ENCODE measurements around the gene CELA3B.
"Not testable (repeated sequence)": the region's sequence is repeated elsewhere in the genome, so short reads cannot be mapped to it uniquely, and the experiment has no call there.

Gene CELA3B

GRCh38 chr1:21938732-21939538, 37.9 kb upstream of the CELA3B start:
- no peak overlapping the region for H3K4me3 ChIP-seq (ENCODE audit: low read length)
- TF ChIP-seq CTCF (IDR thresholded peaks at IDR 0.05; ENCODE audit: insufficient read depth, low read depth, low read length, missing control alignments) = no peak
- peak; percentile 27 for DNase-seq (ENCODE audit: low read depth)

GRCh38 chr1:21939650-21940374, 37.0 kb upstream of the CELA3B start:
- peak; percentile 65 for TF ChIP-seq CTCF (IDR thresholded peaks at IDR 0.05; ENCODE audit: insufficient read depth, low read depth, low read length, missing control alignments)
- no peak overlapping the region for H3K4me3 ChIP-seq (ENCODE audit: low read length)
- peak; percentile 99 for DNase-seq (ENCODE audit: low read depth)

GRCh38 chr1:21940492-21940891, 36.3 kb upstream of the CELA3B start:
- DNase-seq (ENCODE audit: low read depth) = no peak
- no peak overlapping the region for H3K4me3 ChIP-seq (ENCODE audit: low read length)
- TF ChIP-seq CTCF (IDR thresholded peaks at IDR 0.05; ENCODE audit: insufficient read depth, low read depth, low read length, missing control alignments) = no peak

GRCh38 chr1:21941370-21941769, 35.5 kb upstream of the CELA3B start:
- no peak for TF ChIP-seq CTCF (IDR thresholded peaks at IDR 0.05; ENCODE audit: insufficient read depth, low read depth, low read length, missing control alignments)
- no peak for DNase-seq (ENCODE audit: low read depth)

GRCh38 chr1:21942464-21942863, 34.4 kb upstream of the CELA3B start:
- H3K4me3 ChIP-seq (ENCODE audit: low read length) = no peak overlapping the region
- DNase-seq (ENCODE audit: low read depth) = no peak
- no peak for TF ChIP-seq CTCF (IDR thresholded peaks at IDR 0.05; ENCODE audit: insufficient read depth, low read depth, low read length, missing control alignments)

More at GRCh38 chr1:21941370-21941769, 35.5 kb upstream of the CELA3B start:
- no peak overlapping the region for H3K4me3 ChIP-seq (ENCODE audit: low read length)

GRCh38 chr1:21942959-21943640, 33.7 kb upstream of the CELA3B start:
- DNase-seq (ENCODE audit: low read depth) = peak; percentile 49
- not testable (repeated sequence) for H3K4me3 ChIP-seq (ENCODE audit: low read length)

GRCh38 chr1:21944733-21945073, 32.1 kb upstream of the CELA3B start:
- TF ChIP-seq CTCF (IDR thresholded peaks at IDR 0.05; ENCODE audit: insufficient read depth, low read depth, low read length, missing control alignments) = no peak
- no peak for DNase-seq (ENCODE audit: low read depth)

More at GRCh38 chr1:21944733-21945073, 32.1 kb upstream of the CELA3B start:
- no peak overlapping the region for H3K4me3 ChIP-seq (ENCODE audit: low read length)

Data from epithelial cell of esophagus (primary cell).